ENCODE results near the gene ISG15. TPM values are rescaled to one million over a fixed set of nuclear protein-coding genes. Genes with fewer than 3 reads are reported as not detected.

The ISG15 gene
- total and polyA plus RNA-seq, 4 experiments from 2014 or later = 31.6 to 309 (median 123) TPM

DNA sequence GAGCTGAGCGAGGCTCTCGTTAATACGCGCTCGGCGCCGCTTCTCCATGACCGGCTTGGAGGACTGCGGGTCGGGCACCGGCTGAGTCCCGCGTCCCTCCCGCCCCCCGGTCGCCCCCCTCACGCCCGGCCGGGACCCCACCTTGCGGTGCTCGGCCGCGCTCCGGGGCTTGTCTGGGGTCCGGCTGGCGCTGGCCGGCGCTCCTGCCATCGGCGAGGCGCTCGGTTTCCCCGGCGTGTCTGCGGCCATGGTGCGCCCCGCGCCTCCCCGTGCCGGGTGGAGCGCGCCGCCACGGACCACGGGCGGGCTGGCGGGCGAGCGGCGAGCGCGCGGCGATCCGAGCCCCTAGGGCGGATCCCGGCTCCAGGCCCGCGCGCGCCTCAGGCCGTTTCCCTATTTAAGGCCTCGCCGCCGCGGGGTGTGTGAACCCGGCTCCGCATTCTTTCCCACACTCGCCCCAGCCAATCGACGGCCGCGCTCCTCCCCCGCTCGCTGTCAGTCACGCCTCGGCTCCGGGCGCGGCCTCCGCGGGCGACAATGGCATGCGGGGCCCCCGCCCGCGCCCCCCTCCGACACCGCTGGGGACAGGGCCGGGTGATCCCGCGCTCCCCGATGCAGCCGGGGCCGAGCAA is 13.5 kb upstream of the ISG15 start, which contains the start of gene HES4:
TSS of gene HES4 (minus strand) at position 373 of the 632 bp plus-strand sequence. CDS start at position 249, 124 bp downstream.
- POLR2A ChIA-PET (ENCODE audit: partially characterized antibody) = interaction anchor here (3.1 kb wide), 1 partner anchor 14 kb away, joined by 11 read pairs; the partner anchor contains the start of gene ISG15

DNA sequence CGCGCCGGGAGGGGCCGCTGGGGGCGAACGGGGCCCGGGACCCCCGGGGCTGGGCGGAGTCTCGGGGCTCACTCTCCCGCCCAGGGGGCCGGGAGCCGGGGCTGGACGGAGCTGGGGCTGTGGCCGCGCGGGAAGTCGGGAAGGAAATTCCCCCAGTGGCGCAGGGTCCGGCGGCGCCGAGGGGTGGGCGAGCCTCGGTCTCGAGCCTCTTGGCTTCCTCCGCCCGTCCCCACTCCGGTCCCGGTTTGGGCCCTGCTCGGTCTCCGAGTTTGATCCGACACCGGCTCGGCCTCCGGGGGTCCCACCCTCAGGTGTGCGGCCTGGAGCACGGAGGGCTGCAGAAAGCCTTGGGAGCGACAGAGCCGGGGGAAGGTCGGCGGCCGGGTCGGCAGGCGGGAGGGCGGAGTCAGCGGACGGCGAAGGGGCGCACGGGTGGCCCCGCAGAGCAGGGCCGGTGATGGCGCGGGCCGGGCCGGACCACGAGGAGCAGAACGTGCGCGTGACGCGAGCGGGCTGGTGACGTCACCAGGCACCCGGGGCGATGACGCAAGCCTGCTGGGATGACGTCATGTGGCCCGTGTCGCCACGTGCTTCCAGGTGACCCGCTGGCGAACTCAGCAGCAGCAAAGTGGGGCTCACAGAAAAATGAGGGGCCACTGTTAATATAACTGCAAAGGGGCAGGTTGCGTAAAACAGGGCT is 12.8 kb upstream of the ISG15 start:
- H3K9me3 ChIP-seq (ENCODE audit: control insufficient read depth in 1 of 2, low read length in 2 of 2) = no peaks in the 10 kb centered on the region
- Mint-ChIP-seq H3K27me3 (peaks cover 23 to 29% of the 10 kb centered on the region in 2 donors), H3K27ac (peak overlapping the region; percentile 85 to 94 (median 89)), H3K4me3 (peak overlapping the region; percentile 64 to 91 (median 76)), H3K36me3 (no peaks in the 10 kb centered on the region), H3K9me3 (no peaks in the 10 kb centered on the region), H3K4me1 (peaks cover 11 to 22% (median 13%) of the 10 kb centered on the region in 4 donors)
- H3K36me3 ChIP-seq (ENCODE audit: insufficient read depth, low read length) = no peaks in the 10 kb centered on the region
- H3K4me1 ChIP-seq (ENCODE audit: insufficient read depth, low read length) = peaks cover 36% of the 10 kb centered on the region
- no peak overlapping the region for H3K27ac ChIP-seq (ENCODE audit: low read depth, low read length)
- peak overlapping the region; percentile 3 to 44 for H3K4me3 ChIP-seq (ENCODE audit: low read length in 2 of 2)
- POLR2A ChIA-PET (ENCODE audit: partially characterized antibody) = interaction anchor here (2.1 kb wide), 1 partner anchor 18 kb away, joined by 8 read pairs; no protein-coding TSS in a partner anchor
- peak; percentile 67 to 80 (median 75) for DNase-seq
- H3K27me3 ChIP-seq (ENCODE audit: insufficient read depth, low read length) = peaks cover 46% of the 10 kb centered on the region
- CTCF ChIA-PET (ENCODE audit: partially characterized antibody) = interaction anchor here (1.9 to 4.5 kb wide), 4 partner anchors 8 to 17 kb away, joined by 8 to 35 read pairs (median 16); partner anchors contain the start of gene ISG15
- intact Hi-C loops (cut with micrococcal nuclease) = no loop called here

More for the DNA sequence above, 13.5 kb upstream of the ISG15 start, which contains the start of gene HES4:
- Histone ChIP-seq H3K4me1 (ENCODE audit: insufficient read depth, low read length) (peaks cover 29% of the 10 kb centered on the region), H3K4me3 (ENCODE audit: low read length in 2 of 2) (peak within 1 kb of the TSS; percentile 3 to 44), H3K27me3 (ENCODE audit: insufficient read depth, low read length) (peaks cover 39% of the 10 kb centered on the region), H3K27ac (ENCODE audit: low read depth, low read length) (no peak within 1 kb of the TSS), H3K36me3 (ENCODE audit: insufficient read depth, low read length) (no peaks in the 10 kb centered on the region), H3K9me3 (ENCODE audit: control insufficient read depth in 1 of 2, low read length in 2 of 2) (no peaks in the 10 kb centered on the region)
- peak; percentile 51 to 61 (median 58) for DNase-seq
- peaks cover 7 to 24% (median 9%) of the 10 kb centered on the region in 4 donors for H3K4me1 Mint-ChIP-seq
- H3K27ac Mint-ChIP-seq = peak within 1 kb of the TSS; percentile 85 to 94 (median 89)
- H3K9me3 Mint-ChIP-seq = no peaks in the 10 kb centered on the region
- peaks cover 21 to 29% of the 10 kb centered on the region in 2 donors for H3K27me3 Mint-ChIP-seq
- CTCF ChIA-PET (ENCODE audit: partially characterized antibody) = interaction anchor here (1.1 kb wide), 1 partner anchor 14 kb away, joined by 5 read pairs; the partner anchor contains the start of gene ISG15
- no peaks in the 10 kb centered on the region for H3K36me3 Mint-ChIP-seq
- peak within 1 kb of the TSS; percentile 64 to 91 (median 76) for H3K4me3 Mint-ChIP-seq
- intact Hi-C loops (cut with micrococcal nuclease) = no loop called here

DNA sequence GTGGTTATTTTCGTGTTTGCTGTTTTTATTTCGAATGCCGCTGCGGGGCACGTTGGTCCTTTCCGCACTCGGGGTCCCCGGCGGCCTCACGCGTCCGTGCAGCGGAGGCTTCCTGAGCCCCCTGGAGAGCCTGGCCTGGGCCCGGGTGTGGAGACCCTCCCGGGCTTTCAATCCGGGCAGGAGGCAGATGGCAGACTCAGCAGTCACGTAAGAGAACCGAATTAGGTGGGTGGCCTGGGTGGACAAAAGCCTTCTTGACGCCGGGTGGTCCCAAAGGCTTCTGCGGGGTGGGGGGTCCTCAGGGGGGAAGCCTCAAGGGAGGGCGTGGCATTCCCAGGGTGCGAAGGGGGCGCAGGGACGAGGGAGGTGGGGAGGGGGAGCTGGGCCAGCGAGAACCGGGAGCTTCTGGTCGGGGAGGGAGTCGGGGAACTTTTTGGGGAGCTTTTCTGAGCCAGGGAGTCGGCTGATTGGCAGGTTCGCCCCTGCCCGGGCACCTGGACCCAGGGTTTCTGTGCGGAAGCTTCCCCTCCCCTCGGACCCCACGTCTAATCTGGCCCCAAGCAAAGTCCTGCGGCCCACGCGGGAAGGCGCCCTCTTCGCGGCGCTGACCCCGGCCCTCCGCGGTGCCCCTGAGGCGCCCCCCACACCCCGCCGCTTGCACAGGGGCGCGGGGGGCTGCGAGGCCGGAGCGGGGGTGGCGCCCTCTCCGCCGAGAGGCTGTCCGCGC is 12.1 kb upstream of the ISG15 start:
- H3K4me3 ChIP-seq (ENCODE audit: low read length in 2 of 2) = peak overlapping the region; percentile 3 to 44
- no peak overlapping the region for H3K27ac ChIP-seq (ENCODE audit: low read depth, low read length)
- intact Hi-C loops (cut with micrococcal nuclease) = no loop called here
- H3K4me1 Mint-ChIP-seq = peaks cover 8 to 17% (median 10%) of the 10 kb centered on the region in 4 donors
- no peaks in the 10 kb centered on the region for H3K36me3 Mint-ChIP-seq
- H3K4me3 Mint-ChIP-seq = peak overlapping the region; percentile 64 to 91 (median 76)
- H3K27me3 Mint-ChIP-seq = peaks cover 23 to 28% of the 10 kb centered on the region in 2 donors
- no peaks in the 10 kb centered on the region for H3K9me3 ChIP-seq (ENCODE audit: control insufficient read depth in 1 of 2, low read length in 2 of 2)
- ChIA-PET CTCF (ENCODE audit: partially characterized antibody) (interaction anchor here (1.3 to 4.5 kb wide), 8 partner anchors 9 to 63 kb away, joined by 4 to 35 read pairs (median 7); partner anchors contain the start of gene ISG15), POLR2A (ENCODE audit: partially characterized antibody) (interaction anchor here (1.5 to 2.1 kb wide), 2 partner anchors 12 to 17 kb away, joined by 8 to 16 read pairs; partner anchors contain the start of gene ISG15)
- peak overlapping the region in 6 of 7 donors; percentile 85 to 94 (median 90) for H3K27ac Mint-ChIP-seq
- H3K9me3 Mint-ChIP-seq = no peaks in the 10 kb centered on the region
- H3K36me3 ChIP-seq (ENCODE audit: insufficient read depth, low read length) = no peaks in the 10 kb centered on the region
- H3K4me1 ChIP-seq (ENCODE audit: insufficient read depth, low read length) = peaks cover 32% of the 10 kb centered on the region
- peak in 1 of 5 donors; percentile 23 for DNase-seq
- H3K27me3 ChIP-seq (ENCODE audit: insufficient read depth, low read length) = peaks cover 47% of the 10 kb centered on the region

DNA sequence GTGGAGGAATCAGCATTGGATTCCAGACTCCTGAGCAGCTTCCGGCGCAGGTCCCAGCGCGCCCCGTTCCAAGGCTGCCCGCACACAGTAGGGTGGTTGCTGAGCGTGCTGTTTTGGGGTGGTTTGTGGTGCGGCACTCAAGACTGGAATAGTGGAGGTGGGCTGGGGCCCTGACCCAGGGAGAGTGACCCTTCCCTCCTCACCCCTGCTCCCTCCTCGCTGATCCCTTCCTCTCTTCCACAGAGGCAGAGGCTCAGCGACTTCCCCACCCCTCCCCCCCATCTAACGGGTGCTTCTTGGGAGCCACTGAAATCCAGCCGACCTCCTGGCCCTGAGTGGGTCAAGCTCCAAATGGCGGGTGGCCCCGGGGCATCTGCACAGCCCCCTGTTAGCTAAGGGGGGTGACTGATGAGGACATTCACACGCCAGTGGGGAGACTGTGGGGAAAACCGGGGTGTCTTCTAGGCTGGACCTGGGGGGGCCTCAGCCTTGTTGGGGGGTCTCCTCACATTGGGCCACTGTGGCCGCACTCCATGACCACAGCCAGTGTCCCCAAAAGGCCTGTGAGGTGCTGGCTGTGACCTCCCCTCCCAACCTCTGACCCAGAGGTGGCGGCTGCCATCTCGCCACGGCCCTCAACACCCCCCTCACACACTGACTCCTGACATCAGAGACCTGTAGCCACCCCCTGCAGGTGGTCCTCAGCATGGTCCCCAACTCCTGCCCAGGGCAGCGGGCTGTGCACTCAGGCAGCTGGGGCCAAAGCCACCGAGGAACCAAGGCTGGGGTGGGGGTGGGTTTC is 9.5 kb upstream of the ISG15 start:
- intact Hi-C loops (cut with micrococcal nuclease) = no loop called here
- no peak for DNase-seq
- Histone ChIP-seq H3K9me3 (ENCODE audit: control insufficient read depth in 1 of 2, low read length in 2 of 2) (no peaks in the 10 kb centered on the region), H3K27ac (ENCODE audit: low read depth, low read length) (no peak overlapping the region), H3K4me1 (ENCODE audit: insufficient read depth, low read length) (peaks cover 32% of the 10 kb centered on the region), H3K27me3 (ENCODE audit: insufficient read depth, low read length) (peaks cover 37% of the 10 kb centered on the region), H3K36me3 (ENCODE audit: insufficient read depth, low read length) (no peaks in the 10 kb centered on the region), H3K4me3 (ENCODE audit: low read length in 2 of 2) (no peak overlapping the region)
- POLR2A ChIA-PET (ENCODE audit: partially characterized antibody) = interaction anchor here (1.5 kb wide), 1 partner anchor 10 kb away, joined by 7 read pairs; the partner anchor contains the start of gene ISG15
- Mint-ChIP-seq H3K4me1 (peaks cover 8 to 17% (median 10%) of the 10 kb centered on the region in 4 donors), H3K4me3 (no peak overlapping the region), H3K27me3 (peaks cover 27 to 32% of the 10 kb centered on the region in 2 donors), H3K9me3 (no peaks in the 10 kb centered on the region), H3K27ac (peak overlapping the region in 1 of 7 donors; percentile 81), H3K36me3 (no peaks in the 10 kb centered on the region)
- CTCF ChIA-PET (ENCODE audit: partially characterized antibody) = interaction anchor here (3.5 to 4.5 kb wide), 2 partner anchors 10 to 11 kb away, joined by 19 to 35 read pairs; partner anchors contain the start of gene ISG15

GRCh38 chr1:1004420-1004779 is 8.9 kb upstream of the ISG15 start:
- CTCF ChIA-PET (ENCODE audit: partially characterized antibody) = interaction anchor here (0.9 to 4.5 kb wide), 3 partner anchors 9 to 12 kb away, joined by 3 to 35 read pairs (median 19); partner anchors contain the start of gene ISG15
- intact Hi-C loops (cut with micrococcal nuclease) = no loop called here
- POLR2A ChIA-PET (ENCODE audit: partially characterized antibody) = interaction anchor here (1.5 kb wide), 1 partner anchor 9 kb away, joined by 7 read pairs; the partner anchor contains the start of gene ISG15

More at GRCh38 chr1:1004420-1004779, 8.9 kb upstream of the ISG15 start:
- H3K36me3 Mint-ChIP-seq = no peaks in the 10 kb centered on the region
- no peaks in the 10 kb centered on the region for H3K36me3 ChIP-seq (ENCODE audit: insufficient read depth, low read length)
- H3K9me3 ChIP-seq (ENCODE audit: control insufficient read depth in 1 of 2, low read length in 2 of 2) = no peaks in the 10 kb centered on the region
- H3K27ac ChIP-seq (ENCODE audit: low read depth, low read length) = no peak overlapping the region
- no peak for DNase-seq
- peaks cover 37% of the 10 kb centered on the region for H3K27me3 ChIP-seq (ENCODE audit: insufficient read depth, low read length)
- peaks cover 30% of the 10 kb centered on the region for H3K4me1 ChIP-seq (ENCODE audit: insufficient read depth, low read length)
- peaks cover 11 to 17% (median 12%) of the 10 kb centered on the region in 4 donors for H3K4me1 Mint-ChIP-seq
- no peaks in the 10 kb centered on the region for H3K9me3 Mint-ChIP-seq
- H3K27ac Mint-ChIP-seq = peak overlapping the region in 1 of 7 donors; percentile 71
- H3K27me3 Mint-ChIP-seq = peaks cover 27 to 36% of the 10 kb centered on the region in 2 donors
- peak overlapping the region in 3 of 8 donors; percentile 13 to 69 (median 41) for H3K4me3 Mint-ChIP-seq
- no peak overlapping the region for H3K4me3 ChIP-seq (ENCODE audit: low read length in 2 of 2)
